ENCODE results near the gene HOXD1.

The HOXD1 gene

DNA sequence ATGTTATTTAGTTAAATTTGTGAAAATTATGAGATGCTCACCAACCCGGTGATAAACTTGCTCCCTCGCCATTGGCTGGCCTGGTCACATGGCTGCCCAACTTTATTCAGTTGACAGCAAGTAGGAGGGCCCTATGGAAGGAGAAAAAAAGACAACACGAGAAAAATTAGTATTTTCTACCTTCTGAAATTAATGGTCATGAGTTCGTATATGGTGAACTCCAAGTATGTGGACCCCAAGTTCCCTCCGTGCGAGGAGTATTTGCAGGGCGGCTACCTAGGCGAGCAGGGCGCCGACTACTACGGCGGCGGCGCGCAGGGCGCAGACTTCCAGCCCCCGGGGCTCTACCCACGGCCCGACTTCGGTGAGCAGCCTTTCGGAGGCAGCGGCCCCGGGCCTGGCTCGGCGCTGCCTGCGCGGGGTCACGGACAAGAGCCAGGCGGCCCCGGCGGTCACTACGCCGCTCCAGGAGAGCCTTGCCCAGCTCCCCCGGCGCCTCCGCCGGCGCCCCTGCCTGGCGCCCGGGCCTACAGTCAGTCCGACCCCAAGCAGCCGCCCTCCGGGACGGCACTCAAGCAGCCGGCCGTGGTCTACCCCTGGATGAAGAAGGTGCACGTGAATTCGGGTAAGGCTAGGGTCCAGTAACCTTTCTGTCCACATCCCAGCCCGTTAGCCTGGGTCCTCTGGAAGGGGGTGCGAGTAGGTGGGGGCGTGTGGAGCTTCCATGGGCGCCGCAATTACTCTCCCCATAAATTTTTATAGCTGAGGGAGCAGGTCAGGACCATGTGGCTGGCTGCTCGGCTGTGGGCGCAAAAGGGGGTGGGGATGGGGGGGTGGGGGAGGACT lies 36.8 kb upstream of the HOXD1 start, which contains the start of gene HOXD4:
HOXD4 (plus strand) TSS at position 109 of the 846 bp plus-strand sequence; CDS start at position 193, 84 bp downstream.
- Histone ChIP-seq H3K27me3 (peaks cover 0 to 71% of the 10 kb centered on the region in 2 donors), H3K27ac (no peak within 1 kb of the TSS), H3K36me3 (peaks cover 8 to 42% (median 15%) of the 10 kb centered on the region in 3 donors), H3K9me3 (no peaks in the 10 kb centered on the region), H3K4me1 (no peaks in the 10 kb centered on the region), H3K4me3 (no peak within 1 kb of the TSS)
- intact Hi-C loops (cut with DNase I; ENCODE audit: low total_unique reads): loop anchor here (10.0 kb wide), 1 partner anchor 103 kb away; no protein-coding TSS in a partner anchor
- DNase-seq: no peak
- TF ChIP-seq, protein P1, sequence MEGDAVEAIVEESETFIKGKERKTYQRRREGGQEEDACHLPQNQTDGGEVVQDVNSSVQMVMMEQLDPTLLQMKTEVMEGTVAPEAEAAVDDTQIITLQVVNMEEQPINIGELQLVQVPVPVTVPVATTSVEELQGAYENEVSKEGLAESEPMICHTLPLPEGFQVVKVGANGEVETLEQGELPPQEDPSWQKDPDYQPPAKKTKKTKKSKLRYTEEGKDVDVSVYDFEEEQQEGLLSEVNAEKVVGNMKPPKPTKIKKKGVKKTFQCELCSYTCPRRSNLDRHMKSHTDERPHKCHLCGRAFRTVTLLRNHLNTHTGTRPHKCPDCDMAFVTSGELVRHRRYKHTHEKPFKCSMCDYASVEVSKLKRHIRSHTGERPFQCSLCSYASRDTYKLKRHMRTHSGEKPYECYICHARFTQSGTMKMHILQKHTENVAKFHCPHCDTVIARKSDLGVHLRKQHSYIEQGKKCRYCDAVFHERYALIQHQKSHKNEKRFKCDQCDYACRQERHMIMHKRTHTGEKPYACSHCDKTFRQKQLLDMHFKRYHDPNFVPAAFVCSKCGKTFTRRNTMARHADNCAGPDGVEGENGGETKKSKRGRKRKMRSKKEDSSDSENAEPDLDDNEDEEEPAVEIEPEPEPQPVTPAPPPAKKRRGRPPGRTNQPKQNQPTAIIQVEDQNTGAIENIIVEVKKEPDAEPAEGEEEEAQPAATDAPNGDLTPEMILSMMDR (IDR thresholded peaks at IDR 0.05): no peak

DNA sequence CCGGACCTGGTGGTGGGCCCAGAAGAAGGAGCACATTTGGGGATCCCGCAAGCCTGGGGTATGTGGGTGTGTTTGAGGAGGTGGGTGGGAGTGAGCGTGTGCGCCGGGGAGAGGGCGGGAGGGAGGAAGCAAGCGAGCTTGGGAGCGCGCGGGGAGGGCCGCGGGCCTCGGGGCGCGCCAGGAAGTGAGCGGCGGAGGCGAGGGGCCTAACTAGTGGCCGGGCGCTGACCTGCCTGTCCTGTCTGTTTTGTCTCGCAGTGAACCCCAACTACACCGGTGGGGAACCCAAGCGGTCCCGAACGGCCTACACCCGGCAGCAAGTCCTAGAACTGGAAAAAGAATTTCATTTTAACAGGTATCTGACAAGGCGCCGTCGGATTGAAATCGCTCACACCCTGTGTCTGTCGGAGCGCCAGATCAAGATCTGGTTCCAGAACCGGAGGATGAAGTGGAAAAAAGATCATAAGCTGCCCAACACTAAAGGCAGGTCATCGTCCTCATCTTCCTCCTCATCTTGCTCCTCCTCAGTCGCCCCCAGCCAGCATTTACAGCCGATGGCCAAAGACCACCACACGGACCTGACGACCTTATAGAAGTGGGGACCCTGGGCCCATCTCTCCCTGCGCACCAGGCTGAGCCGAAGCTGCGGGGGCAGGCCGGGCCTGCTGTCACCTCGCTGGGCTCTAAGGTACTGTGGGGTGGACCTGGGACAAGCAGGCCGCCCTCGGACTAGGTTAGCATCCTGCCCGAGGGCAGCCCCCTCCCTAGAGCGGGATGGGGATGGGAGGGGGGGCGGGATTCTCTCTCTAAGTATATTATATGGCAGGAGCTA lies 35.9 kb upstream of the HOXD1 start:
- H3K4me1 ChIP-seq: peaks cover 0 to 8% (median 4%) of the 10 kb centered on the region in 4 donors
- peaks cover 0 to 77% of the 10 kb centered on the region in 2 donors for H3K27me3 ChIP-seq
- H3K9me3 ChIP-seq: no peaks in the 10 kb centered on the region
- H3K4me3 ChIP-seq: no peak overlapping the region
- no peak for DNase-seq
- intact Hi-C loops (cut with DNase I; ENCODE audit: low total_unique reads): loop anchor here (10.0 kb wide), 1 partner anchor 102 kb away; no protein-coding TSS in a partner anchor
- H3K27ac ChIP-seq: no peak overlapping the region
- H3K36me3 ChIP-seq: peaks cover 8 to 42% (median 15%) of the 10 kb centered on the region in 3 donors
- TF ChIP-seq, protein P1 (IDR thresholded peaks at IDR 0.05): no peak

DNA sequence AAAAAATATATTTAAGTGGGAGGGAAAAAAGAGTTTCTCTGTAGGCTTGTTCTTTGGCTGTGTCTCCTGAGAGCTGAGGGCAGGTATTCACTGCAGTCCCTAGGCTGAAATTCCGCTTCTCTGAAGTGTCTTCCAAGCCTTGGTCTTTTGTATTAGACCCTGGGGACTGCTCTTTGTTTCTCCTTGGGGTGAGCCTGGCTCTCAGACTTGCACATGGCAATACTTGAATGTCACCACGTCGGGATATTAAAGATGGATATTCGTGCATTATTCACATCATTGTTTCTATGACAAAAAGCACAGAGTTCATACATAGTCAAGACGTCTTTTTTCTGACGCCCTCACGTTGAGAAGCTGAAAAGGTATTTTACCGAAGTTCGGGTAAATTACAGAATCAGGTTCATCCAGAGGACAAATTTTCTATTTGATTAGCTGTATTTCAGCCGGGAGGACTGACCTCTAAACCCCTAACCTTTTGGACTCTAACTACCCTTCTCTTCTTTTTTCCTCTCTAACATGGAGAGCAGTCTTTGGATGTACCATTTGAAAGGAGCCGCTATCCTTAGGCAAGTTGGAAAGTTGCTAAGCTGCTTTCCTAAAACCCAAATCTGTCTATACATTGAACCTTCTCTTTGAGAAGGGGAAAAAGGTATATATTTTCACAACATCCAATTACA lies 33.8 kb upstream of the HOXD1 start:
- TF ChIP-seq, protein P1 (IDR thresholded peaks at IDR 0.05): no peak
- peaks cover 8 to 37% (median 15%) of the 10 kb centered on the region in 3 donors for H3K36me3 ChIP-seq
- no peak overlapping the region for H3K27ac ChIP-seq

DNA sequence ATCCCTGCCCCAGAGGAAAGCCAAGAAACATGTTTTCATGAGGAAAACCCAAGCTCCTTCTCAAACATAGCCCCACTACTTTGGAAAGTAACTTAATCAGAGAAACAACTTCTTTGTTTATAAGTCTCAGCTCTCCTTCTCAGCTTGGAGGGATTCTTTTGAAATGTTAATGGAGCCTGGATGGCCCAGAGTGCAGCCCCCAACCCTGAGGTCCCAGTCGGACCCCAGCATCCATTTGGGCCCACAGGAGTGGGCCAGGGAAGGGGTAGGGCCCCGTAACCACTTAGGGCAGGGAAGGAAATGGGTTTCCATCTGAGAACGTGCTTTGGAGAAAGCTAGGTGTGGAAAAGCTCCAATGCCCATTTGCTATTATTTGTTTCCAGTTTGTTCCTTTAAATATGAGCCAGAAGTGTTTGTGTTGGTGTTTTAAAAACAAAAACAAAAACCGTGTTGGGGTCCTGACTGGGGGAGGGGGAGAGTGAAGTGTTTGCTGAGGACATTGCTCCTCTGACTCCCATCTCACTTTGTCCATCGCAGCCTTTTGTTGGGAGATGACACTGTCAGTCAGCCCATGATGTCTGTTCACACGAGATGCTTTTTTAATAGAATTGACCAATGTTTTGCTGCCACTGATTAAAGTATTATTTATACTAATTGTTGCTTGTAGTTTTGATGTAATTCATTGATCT lies 33.0 kb upstream of the HOXD1 start:
- no peak overlapping the region for H3K4me3 ChIP-seq

More for the DNA sequence above, 33.8 kb upstream of the HOXD1 start:
- Histone ChIP-seq H3K9me3 (no peaks in the 10 kb centered on the region), H3K4me3 (no peak overlapping the region), H3K4me1 (peaks cover 0 to 22% (median 14%) of the 10 kb centered on the region in 4 donors), H3K27me3 (peaks cover 0 to 78% of the 10 kb centered on the region in 2 donors)
- intact Hi-C loops (cut with DNase I; ENCODE audit: low total_unique reads): loop anchor here (10.0 kb wide), 1 partner anchor 100 kb away; no protein-coding TSS in a partner anchor
- DNase-seq: no peak

More for the DNA sequence above, 33.0 kb upstream of the HOXD1 start:
- no peak for DNase-seq
- intact Hi-C loops (cut with DNase I; ENCODE audit: low total_unique reads): loop anchor here (10.0 kb wide), 1 partner anchor 99 kb away; no protein-coding TSS in a partner anchor
- TF ChIP-seq, protein P1 (IDR thresholded peaks at IDR 0.05): no peak
- peaks cover 0 to 78% of the 10 kb centered on the region in 2 donors for H3K27me3 ChIP-seq
- H3K36me3 ChIP-seq: peaks cover 8 to 36% (median 15%) of the 10 kb centered on the region in 3 donors
- H3K4me1 ChIP-seq: peaks cover 0 to 30% (median 22%) of the 10 kb centered on the region in 4 donors
- H3K27ac ChIP-seq: no peak overlapping the region
- no peaks in the 10 kb centered on the region for H3K9me3 ChIP-seq
